ENCODE results near the gene IRF2BP1. TPM values are rescaled to one million over a fixed set of nuclear protein-coding genes. Genes with fewer than 3 reads are reported as not detected.

Gene IRF2BP1
- total and polyA plus RNA-seq, 8 donors: 13.7 to 24.7 (median 19.2) TPM

GRCh38 chr19:45889210-45889885 lies 3.4 kb upstream of the IRF2BP1 start:
- TF ChIP-seq CTCF (IDR thresholded peaks at IDR 0.05): no peak
- ATAC-seq (no peak), DNase-seq (no peak)
- intact Hi-C loops (cut with DNase I): no loop called here
- H3K4me3 ChIP-seq: no peak overlapping the region
- peaks cover 0 to 17% of the 10 kb centered on the region in 2 donors for H3K36me3 ChIP-seq
- H3K27me3 ChIP-seq: no peaks in the 10 kb centered on the region
- no peaks in the 10 kb centered on the region for H3K9me3 ChIP-seq
- H3K27ac ChIP-seq: no peak overlapping the region
- H3K4me1 ChIP-seq: peaks cover 10 to 21% of the 10 kb centered on the region in 2 donors

GRCh38 chr19:45887200-45887710 lies 1.3 kb upstream of the IRF2BP1 start:
- Histone ChIP-seq H3K4me1 (peaks cover 29 to 40% of the 10 kb centered on the region in 2 donors), H3K9me3 (no peaks in the 10 kb centered on the region), H3K4me3 (peak overlapping the region; percentile 83 to 91), H3K36me3 (peaks cover 0 to 23% of the 10 kb centered on the region in 2 donors), H3K27me3 (no peaks in the 10 kb centered on the region), H3K27ac (peak overlapping the region; percentile 86 to 95)
- intact Hi-C loops (cut with DNase I): no loop called here
- no peak for ATAC-seq
- no peak for TF ChIP-seq CTCF (IDR thresholded peaks at IDR 0.05)
- peak in 2 of 4 donors; percentile 31 to 32 for DNase-seq

- no peak for TF ChIP-seq CTCF (IDR thresholded peaks at IDR 0.05)
- DNase-seq: peak; percentile 92 to 94 (median 94)
- intact Hi-C loops (cut with DNase I): no loop called here
- Histone ChIP-seq H3K4me3 (peak overlapping the region; percentile 83 to 91), H3K27ac (peak overlapping the region; percentile 86 to 95), H3K9me3 (no peaks in the 10 kb centered on the region), H3K36me3 (peaks cover 0 to 19% of the 10 kb centered on the region in 2 donors), H3K27me3 (no peaks in the 10 kb centered on the region), H3K4me1 (peaks cover 31 to 40% of the 10 kb centered on the region in 2 donors)
- ATAC-seq: peak; percentile 83
Measured at GRCh38 chr19:45886427-45887199, 672 bp upstream of the IRF2BP1 start.

- Histone ChIP-seq H3K27ac (peak overlapping the region; percentile 86 to 95), H3K9me3 (no peaks in the 10 kb centered on the region), H3K4me1 (peaks cover 31 to 40% of the 10 kb centered on the region in 2 donors), H3K27me3 (peaks cover 0 to 5% of the 10 kb centered on the region in 2 donors), H3K36me3 (peaks cover 0 to 8% of the 10 kb centered on the region in 2 donors), H3K4me3 (peak overlapping the region; percentile 83 to 91)
- ATAC-seq (no peak), DNase-seq (peak in 1 of 4 donors; percentile 81)
- no peak for TF ChIP-seq CTCF (IDR thresholded peaks at IDR 0.05)
- intact Hi-C loops (cut with DNase I): no loop called here
Measured at GRCh38 chr19:45884682-45885555, 1.0 kb downstream of the IRF2BP1 start.
